Liver (tissue), 3 donors: ENCODE data around the gene SHF.

Experiments
- EGR1 ChIP-seq, 2 donors: IDR thresholded peaks; 2 replicates each; pipeline ENCODE4 v1.6.1; 2016 to 2018; ENCODE audit warnings: antibody characterized with exemption in 2 of 2, low read depth in 2 of 2
- FOXA1 ChIP-seq: IDR thresholded peaks from 2 replicates; pipeline ENCODE4 v1.6.1; 2016; ENCODE audit warnings: antibody characterized with exemption
- GABPA ChIP-seq, 2 donors: IDR thresholded peaks in 1 of 2; conservative IDR thresholded peaks in 1 of 2; 2 replicates each; pipeline ENCODE4 v1.6.1; 2016; ENCODE audit warnings: antibody characterized with exemption in 2 of 2, mild to moderate bottlenecking in 1 of 2, moderate library complexity in 1 of 2
- HNF4A ChIP-seq, 2 donors: conservative IDR thresholded peaks; 2 replicates each; pipeline ENCODE4 v1.6.1; 2016; ENCODE audit warnings: antibody characterized with exemption in 2 of 2, mild to moderate bottlenecking in 2 of 2
- RAD21 ChIP-seq, 2 donors: IDR thresholded peaks; 2 replicates each; pipeline ENCODE4 v1.6.1; 2016; ENCODE audit warnings: antibody characterized with exemption in 2 of 2, mild to moderate bottlenecking in 2 of 2
- SP1 ChIP-seq: IDR thresholded peaks from 2 replicates; pipeline ENCODE4 v1.6.1; 2018; ENCODE audit warnings: antibody characterized with exemption, mild to moderate bottlenecking
- TAF1 ChIP-seq: conservative IDR thresholded peaks from 2 replicates; pipeline ENCODE4 v1.6.1; 2016; ENCODE audit warnings: antibody characterized with exemption, mild to moderate bottlenecking
- YY1 ChIP-seq: IDR thresholded peaks from 2 replicates; pipeline ENCODE4 v1.6.1; 2016; ENCODE audit warnings: antibody characterized with exemption, mild to moderate bottlenecking
- TF ChIP-seq, protein P1 (sequence below): IDR thresholded peaks from 2 replicates; pipeline ENCODE4 v1.6.1; 2016; ENCODE audit warnings: antibody characterized with exemption
- TF ChIP-seq, protein P2 (sequence below): IDR thresholded peaks from 2 replicates; pipeline ENCODE4 v1.6.1; 2016; ENCODE audit warnings: antibody characterized with exemption
- TF ChIP-seq, protein P3 (sequence below): fragments of 150-350 bp; IDR thresholded peaks from 2 replicates; pipeline ENCODE4 v1.5.1; 2017; ENCODE audit warnings: improper control_type of control experiment, low read depth, low read length; ENCODE audit not compliant: missing input control
- TF ChIP-seq, protein P4 (sequence below): IDR thresholded peaks from 2 replicates; pipeline ENCODE4 v1.6.1; 2016; ENCODE audit warnings: antibody characterized with exemption, mild to moderate bottlenecking
- donor health status: healthy.
- donor health status: healthy.

DNA sequence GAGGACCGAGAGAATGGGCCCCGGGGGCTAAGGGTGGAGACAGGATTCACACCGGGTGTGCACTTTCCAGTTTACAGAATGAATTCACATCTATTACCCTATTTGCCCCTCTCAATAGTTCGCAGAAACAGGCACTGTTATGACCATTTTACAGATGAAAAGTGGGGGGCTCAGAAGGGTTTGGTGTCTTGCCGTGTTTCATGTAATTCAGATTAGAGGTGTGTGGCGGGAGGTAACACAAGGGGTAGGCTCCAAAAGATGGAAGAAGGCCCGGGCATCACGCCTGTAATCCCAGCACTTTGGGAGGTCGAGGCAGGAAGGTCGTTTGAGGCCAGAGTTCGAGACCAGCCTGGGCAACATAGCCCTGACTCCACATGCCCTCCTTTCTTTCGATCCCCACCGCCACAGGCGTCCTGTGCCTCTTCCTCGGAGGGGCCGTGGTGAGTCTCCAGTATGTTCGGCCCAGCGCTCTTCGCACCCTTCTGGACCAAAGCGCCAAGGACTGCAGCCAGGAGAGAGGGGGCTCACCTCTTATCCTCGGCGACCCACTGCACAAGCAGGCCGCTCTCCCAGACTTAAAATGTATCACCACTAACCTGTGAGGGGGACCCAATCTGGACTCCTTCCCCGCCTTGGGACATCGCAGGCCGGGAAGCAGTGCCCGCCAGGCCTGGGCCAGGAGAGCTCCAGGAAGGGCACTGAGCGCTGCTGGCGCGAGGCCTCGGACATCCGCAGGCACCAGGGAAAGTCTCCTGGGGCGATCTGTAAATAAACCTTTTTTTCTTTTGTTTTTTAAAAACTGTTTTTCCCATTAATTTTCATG, 70.2 kb downstream of the SHF start:
- TF ChIP-seq RAD21 (IDR thresholded peaks at IDR 0.05), result no peak
- TF ChIP-seq, protein P1, sequence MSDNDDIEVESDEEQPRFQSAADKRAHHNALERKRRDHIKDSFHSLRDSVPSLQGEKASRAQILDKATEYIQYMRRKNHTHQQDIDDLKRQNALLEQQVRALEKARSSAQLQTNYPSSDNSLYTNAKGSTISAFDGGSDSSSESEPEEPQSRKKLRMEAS, result no peak
- TF ChIP-seq SP1, result no peak
- TF ChIP-seq, protein P2, sequence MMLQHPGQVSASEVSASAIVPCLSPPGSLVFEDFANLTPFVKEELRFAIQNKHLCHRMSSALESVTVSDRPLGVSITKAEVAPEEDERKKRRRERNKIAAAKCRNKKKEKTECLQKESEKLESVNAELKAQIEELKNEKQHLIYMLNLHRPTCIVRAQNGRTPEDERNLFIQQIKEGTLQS, result no peak
- TF ChIP-seq, protein P3, sequence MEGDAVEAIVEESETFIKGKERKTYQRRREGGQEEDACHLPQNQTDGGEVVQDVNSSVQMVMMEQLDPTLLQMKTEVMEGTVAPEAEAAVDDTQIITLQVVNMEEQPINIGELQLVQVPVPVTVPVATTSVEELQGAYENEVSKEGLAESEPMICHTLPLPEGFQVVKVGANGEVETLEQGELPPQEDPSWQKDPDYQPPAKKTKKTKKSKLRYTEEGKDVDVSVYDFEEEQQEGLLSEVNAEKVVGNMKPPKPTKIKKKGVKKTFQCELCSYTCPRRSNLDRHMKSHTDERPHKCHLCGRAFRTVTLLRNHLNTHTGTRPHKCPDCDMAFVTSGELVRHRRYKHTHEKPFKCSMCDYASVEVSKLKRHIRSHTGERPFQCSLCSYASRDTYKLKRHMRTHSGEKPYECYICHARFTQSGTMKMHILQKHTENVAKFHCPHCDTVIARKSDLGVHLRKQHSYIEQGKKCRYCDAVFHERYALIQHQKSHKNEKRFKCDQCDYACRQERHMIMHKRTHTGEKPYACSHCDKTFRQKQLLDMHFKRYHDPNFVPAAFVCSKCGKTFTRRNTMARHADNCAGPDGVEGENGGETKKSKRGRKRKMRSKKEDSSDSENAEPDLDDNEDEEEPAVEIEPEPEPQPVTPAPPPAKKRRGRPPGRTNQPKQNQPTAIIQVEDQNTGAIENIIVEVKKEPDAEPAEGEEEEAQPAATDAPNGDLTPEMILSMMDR, result no peak
- TF ChIP-seq EGR1 (IDR thresholded peaks at IDR 0.05; ENCODE audit: low read depth in 2 of 2), result no peak
- no peak for TF ChIP-seq HNF4A (conservative IDR thresholded peaks at IDR 0.05)
- TF ChIP-seq TAF1, result no peak
- TF ChIP-seq YY1, result no peak
- TF ChIP-seq, protein P4, sequence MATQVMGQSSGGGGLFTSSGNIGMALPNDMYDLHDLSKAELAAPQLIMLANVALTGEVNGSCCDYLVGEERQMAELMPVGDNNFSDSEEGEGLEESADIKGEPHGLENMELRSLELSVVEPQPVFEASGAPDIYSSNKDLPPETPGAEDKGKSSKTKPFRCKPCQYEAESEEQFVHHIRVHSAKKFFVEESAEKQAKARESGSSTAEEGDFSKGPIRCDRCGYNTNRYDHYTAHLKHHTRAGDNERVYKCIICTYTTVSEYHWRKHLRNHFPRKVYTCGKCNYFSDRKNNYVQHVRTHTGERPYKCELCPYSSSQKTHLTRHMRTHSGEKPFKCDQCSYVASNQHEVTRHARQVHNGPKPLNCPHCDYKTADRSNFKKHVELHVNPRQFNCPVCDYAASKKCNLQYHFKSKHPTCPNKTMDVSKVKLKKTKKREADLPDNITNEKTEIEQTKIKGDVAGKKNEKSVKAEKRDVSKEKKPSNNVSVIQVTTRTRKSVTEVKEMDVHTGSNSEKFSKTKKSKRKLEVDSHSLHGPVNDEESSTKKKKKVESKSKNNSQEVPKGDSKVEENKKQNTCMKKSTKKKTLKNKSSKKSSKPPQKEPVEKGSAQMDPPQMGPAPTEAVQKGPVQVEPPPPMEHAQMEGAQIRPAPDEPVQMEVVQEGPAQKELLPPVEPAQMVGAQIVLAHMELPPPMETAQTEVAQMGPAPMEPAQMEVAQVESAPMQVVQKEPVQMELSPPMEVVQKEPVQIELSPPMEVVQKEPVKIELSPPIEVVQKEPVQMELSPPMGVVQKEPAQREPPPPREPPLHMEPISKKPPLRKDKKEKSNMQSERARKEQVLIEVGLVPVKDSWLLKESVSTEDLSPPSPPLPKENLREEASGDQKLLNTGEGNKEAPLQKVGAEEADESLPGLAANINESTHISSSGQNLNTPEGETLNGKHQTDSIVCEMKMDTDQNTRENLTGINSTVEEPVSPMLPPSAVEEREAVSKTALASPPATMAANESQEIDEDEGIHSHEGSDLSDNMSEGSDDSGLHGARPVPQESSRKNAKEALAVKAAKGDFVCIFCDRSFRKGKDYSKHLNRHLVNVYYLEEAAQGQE, result no peak
- no peak for TF ChIP-seq GABPA (IDR thresholded peaks at IDR 0.05 in 1 of 2, conservative IDR thresholded peaks at IDR 0.05 in 1 of 2)
- no peak for TF ChIP-seq FOXA1
